SK-N-MC (cell line): ENCODE data around the gene SENP2.
"Not testable (repeated sequence)": the region's sequence is repeated elsewhere in the genome, so short reads cannot be mapped to it uniquely, and the experiment has no call there.

Source experiments
- DNase-seq: peaks from one replicate; pipeline ENCODE4 v3.0.0-alpha.2; 2011; ENCODE audit warnings: low read depth, low spot score
- H3K27ac ChIP-seq: fragments of 200-600 bp; sonication (generic); 2 replicates; pipeline ENCODE4 v1.5.1; 2016; ENCODE audit warnings: mixed run types
- H3K36me3 ChIP-seq: fragments of 200-600 bp; sonication (generic); 2 replicates; pipeline ENCODE4 v1.6.1; 2017; ENCODE audit warnings: antibody characterized with exemption, low read length, mixed read lengths; ENCODE audit not compliant: insufficient read depth
- H3K4me3 ChIP-seq: fragments of 200-600 bp; sonication (generic); 2 replicates; pipeline ENCODE4 v1.5.1; 2016
- H3K9ac ChIP-seq: fragments of 200-600 bp; sonication (generic); 2 replicates; pipeline ENCODE4 v1.8.0; 2017; ENCODE audit warnings: mixed run types, mixed read lengths; ENCODE audit not compliant: insufficient read length
- H3K9me3 ChIP-seq: fragments of 200-600 bp; sonication (generic); 2 replicates; pipeline ENCODE4 v1.6.1; 2017; ENCODE audit warnings: low read depth, mild to moderate bottlenecking, antibody characterized with exemption, low read length, moderate library complexity, mixed read lengths
- EZH2 ChIP-seq: fragments of 200-600 bp; sonication (generic); IDR thresholded peaks from one replicate; pipeline ENCODE4 v1.6.1; 2017; ENCODE audit warnings: antibody characterized with exemption
- FOXP2 ChIP-seq: optimal IDR thresholded peaks from 2 replicates; pipeline ENCODE3; 2011; ENCODE audit warnings: mild to moderate bottlenecking, moderate library complexity; ENCODE audit not compliant: insufficient read depth; ENCODE audit errors: extremely low read length, control extremely low read depth
- POLR2AphosphoS5 ChIP-seq: IDR thresholded peaks from 2 replicates; pipeline ENCODE4 v1.6.1; 2012; ENCODE audit warnings: mild to moderate bottlenecking, low read depth, low read length, borderline replicate concordance

Gene SENP2

DNA sequence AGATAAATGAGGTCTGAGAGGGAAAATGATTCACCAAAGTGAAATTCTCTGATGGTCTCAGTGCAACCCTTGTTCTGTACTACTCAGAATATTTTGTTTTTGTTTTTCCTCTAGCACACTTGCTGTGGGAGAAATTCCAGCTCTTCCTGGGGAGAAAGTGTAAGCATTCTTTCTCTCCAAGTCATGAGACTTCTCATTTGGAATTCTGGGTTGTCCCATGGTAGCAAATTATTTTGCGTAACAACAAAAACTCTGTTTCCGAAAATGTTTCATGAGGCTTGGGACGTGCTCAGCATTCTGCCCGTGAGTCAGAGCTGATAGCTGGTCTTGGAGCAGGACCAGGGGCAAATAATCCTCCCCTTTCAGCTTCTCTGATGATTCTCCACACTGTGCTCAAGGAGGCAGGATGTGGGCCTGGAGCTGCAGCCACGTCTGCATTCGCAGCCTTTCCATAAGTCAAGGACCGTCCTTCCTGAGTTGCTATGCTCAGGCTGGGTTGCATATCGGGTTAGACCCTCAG is 70.3 kb downstream of the SENP2 start:
- Histone ChIP-seq H3K36me3 (peaks cover 81% of the 10 kb centered on the region), H3K9ac (no peak overlapping the region), H3K9me3 (no peaks in the 10 kb centered on the region), H3K4me3 (no peak overlapping the region), H3K27ac (no peak overlapping the region)
- no peak for TF ChIP-seq FOXP2
- TF ChIP-seq EZH2 = no peak
- TF ChIP-seq POLR2AphosphoS5 = no peak
- no peak for DNase-seq

DNA sequence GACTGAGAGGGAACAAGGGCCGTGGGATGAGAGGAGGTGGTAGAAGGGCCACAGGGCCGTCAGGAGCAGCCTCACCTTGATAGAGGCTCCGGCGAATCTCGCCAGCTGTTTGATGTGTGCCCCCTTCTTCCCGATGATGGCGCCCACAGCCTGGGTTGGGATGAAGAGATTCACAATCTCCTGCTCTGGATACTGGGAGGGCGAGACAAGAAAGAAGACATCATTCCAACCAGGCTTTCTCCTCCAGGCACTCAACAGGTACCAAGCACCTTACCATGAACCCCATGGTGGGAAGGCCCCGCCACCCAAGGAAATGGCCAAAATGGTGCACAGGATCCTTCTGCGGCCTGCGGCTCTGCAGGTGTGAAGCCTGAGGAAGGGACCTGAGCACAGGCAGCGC is 71.1 kb downstream of the SENP2 start:
- Histone ChIP-seq H3K27ac (no peak overlapping the region), H3K36me3 (peaks cover 73% of the 10 kb centered on the region)

DNA sequence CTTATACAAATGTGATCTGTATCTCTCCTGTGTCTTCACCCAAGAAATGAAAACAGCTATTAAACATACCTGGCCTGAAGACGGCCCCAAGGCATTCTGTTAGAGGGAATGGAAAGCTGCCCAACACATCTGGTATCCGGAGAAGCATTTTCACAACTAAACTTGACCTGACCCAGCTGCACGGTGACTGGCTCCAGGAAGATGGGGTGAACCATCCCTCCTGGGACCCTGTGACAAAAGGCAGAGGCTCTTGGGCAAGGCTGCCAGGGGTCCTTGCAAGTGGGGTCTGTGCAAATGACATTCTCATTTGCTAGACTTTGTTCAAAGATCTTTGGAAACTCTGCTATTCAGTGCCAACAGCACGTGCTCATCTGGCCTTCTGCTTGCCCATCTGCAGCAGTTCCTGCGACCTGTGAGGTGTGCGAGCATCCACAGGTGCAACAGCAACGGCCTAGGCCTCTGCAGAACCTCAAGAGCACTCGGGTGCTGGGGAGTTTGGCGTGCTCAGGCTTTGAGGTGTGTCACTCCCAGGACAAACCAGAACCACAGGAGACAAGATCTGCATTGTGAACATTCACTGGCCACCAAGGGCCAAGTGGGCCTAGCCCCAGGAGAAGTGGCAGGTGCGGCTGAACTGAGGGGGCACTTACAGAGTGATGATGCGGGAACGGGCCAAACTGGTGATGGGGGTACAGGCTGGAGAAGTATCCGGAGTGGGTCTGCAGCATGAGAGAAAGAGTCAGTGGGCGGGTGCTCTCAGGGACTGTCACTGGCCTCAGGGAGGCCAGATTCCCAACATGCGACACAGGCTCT is 71.8 kb downstream of the SENP2 start:
- no peak overlapping the region for H3K9ac ChIP-seq
- no peak for DNase-seq
- peaks cover 67% of the 10 kb centered on the region for H3K36me3 ChIP-seq

More for the DNA sequence above, 71.1 kb downstream of the SENP2 start:
- Histone ChIP-seq H3K9me3 (no peaks in the 10 kb centered on the region), H3K4me3 (no peak overlapping the region), H3K9ac (no peak overlapping the region)
- no peak for DNase-seq
- TF ChIP-seq FOXP2 = no peak
- TF ChIP-seq EZH2 = no peak
- no peak for TF ChIP-seq POLR2AphosphoS5

DNA sequence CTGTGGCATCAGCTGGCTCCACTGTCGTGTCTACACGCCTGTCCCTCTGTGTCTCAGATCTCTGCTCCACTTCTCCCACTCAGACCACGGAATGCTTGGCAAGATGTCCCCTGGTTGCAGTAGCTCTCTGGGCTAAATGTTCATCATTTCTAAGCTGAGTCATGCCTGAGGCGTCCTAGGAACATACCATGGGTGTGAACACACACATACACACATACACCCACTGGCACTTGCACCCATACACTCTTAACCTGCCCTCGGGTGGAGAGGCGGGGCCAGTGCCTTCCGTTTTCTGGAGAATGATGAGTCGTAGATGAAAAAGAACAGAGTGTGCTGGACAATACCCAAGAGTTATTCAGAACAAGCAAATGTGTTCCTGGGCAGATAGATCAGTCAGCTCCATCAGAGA is 72.4 kb downstream of the SENP2 start:
- no peaks in the 10 kb centered on the region for H3K9me3 ChIP-seq
- H3K9ac ChIP-seq = no peak overlapping the region
- no peak overlapping the region for H3K27ac ChIP-seq
- no peak for DNase-seq
- H3K4me3 ChIP-seq = no peak overlapping the region
- peaks cover 64% of the 10 kb centered on the region for H3K36me3 ChIP-seq
- TF ChIP-seq FOXP2 (no peak), EZH2 (no peak), POLR2AphosphoS5 (no peak)

More for the DNA sequence above, 71.8 kb downstream of the SENP2 start:
- H3K4me3 ChIP-seq = no peak overlapping the region
- no peaks in the 10 kb centered on the region for H3K9me3 ChIP-seq
- TF ChIP-seq EZH2 (no peak), POLR2AphosphoS5 (no peak), FOXP2 (no peak)
- no peak overlapping the region for H3K27ac ChIP-seq

DNA sequence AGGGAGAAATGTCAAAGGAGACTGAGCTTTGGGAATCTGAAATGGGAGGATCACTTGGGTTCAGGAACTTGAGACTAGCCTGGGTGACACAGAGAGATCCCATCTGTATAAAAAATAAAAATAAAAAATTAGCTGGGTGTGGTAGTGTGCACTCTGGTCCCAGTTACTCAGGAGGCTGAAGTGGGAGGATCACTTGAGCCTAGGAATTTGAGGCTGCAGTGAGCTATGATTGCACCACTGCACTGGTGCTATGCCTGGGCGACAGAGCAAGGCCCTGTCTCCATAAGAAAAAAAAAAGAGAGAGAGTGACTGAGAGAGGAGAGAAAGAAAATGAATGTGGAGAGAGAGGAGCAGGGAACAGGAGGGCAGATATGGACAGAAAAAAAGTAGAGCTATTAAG is 72.8 kb downstream of the SENP2 start:
- TF ChIP-seq POLR2AphosphoS5 = no peak
- no peak for TF ChIP-seq EZH2
- no peak for TF ChIP-seq FOXP2
- no peaks in the 10 kb centered on the region for H3K9me3 ChIP-seq
- no peak overlapping the region for H3K27ac ChIP-seq
- peaks cover 63% of the 10 kb centered on the region for H3K36me3 ChIP-seq
- no peak overlapping the region for H3K9ac ChIP-seq
- no peak overlapping the region for H3K4me3 ChIP-seq
- no peak for DNase-seq

DNA sequence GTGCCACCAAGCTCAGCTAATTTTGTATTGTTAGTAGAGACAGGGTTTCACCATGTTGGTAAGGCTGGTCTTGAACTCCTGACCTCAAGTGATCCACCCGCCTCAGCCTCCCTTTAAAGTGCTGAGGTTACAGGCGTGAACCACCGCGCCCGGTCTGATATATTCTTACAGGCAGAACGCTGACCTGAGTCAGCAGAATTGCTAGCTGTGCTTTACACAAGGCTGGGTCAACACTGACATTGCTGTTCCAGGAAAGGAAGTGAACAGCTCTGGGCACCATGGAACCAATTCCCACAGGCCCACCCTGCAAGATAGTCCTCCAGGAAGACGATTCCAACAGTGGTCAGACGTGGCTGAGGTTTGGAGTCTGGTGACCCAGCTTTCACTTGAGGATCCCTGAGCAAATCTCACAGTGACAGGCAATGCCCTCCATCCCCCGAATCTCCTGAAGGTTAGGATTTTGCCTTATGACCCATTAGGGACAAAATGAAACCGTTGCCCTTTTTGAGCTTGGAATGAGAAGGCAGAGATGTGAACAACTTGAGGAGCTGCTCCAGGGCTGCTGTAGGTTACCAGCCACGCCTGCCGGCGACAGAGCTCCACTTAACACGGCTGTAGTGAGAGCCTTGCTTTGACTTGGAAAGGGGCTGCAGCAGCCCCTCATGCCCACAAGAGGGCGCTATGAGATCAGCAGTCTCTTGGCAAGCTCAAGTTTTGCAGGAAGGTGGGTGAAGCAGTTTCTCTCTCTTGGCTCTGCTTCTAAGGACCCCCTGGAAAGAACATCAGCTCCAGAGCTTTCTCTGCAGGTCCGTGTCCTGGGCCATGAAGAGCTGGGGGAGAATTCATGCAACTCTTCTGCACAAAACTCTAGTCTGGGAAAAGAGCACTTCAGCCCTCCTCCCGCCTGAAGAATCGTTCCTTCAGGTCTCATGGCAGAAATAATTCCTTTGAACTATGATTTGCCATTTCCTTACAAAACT is 74.1 kb downstream of the SENP2 start:
- Histone ChIP-seq H3K27ac (peak overlapping the region; percentile 68), H3K4me3 (no peak overlapping the region), H3K36me3 (peaks cover 58% of the 10 kb centered on the region), H3K9me3 (no peaks in the 10 kb centered on the region), H3K9ac (no peak overlapping the region)
- DNase-seq = peak; percentile 76
- TF ChIP-seq EZH2 = no peak
- no peak for TF ChIP-seq POLR2AphosphoS5
- TF ChIP-seq FOXP2 = no peak

DNA sequence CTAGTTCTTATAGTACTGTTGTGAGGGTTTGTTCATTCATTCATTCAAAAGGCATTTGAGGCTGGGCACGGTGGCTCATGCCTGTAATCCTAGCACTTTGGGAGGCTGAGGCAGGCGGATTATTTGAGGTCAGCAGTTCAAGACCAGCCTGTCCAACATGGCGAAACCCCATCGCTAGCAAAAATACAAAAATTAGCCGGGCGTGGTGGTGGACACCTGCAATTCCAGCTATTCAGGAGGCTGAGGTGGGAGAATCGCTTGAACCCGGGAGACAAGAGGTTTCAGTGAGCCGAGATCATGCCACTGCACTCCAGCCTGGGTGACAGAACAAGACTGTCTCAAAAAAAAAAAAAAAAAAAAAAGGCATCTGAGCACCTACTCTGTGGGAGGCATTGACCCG is 75.2 kb downstream of the SENP2 start:
- H3K27ac ChIP-seq = peak overlapping the region; percentile 68
- not testable (repeated sequence) for H3K4me3 ChIP-seq, H3K9me3 ChIP-seq, H3K9ac ChIP-seq, DNase-seq
- peaks cover 47% of the 10 kb centered on the region for H3K36me3 ChIP-seq

DNA sequence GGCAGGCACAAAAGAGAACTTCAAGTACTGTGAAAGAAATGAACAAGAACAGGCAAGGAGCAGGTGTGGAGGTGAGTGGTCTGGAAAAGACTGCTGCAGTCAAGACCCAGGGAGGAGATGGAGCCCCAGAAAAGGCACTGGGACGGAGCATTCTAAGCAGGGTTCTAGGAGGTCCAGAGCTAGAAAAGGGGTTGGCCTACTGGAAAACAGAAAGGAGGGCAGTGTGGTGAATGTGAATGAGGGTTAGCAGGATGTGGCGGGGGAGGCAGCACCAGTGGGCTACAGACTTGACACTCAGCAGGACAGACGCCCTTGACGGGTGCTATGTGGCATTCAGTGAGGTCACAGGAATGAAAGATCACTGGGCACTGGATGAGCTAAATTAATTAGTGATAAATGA is 75.7 kb downstream of the SENP2 start:
- DNase-seq = no peak
- H3K9ac ChIP-seq = no peak overlapping the region
- H3K27ac ChIP-seq = no peak overlapping the region
- H3K36me3 ChIP-seq = peaks cover 44% of the 10 kb centered on the region
- no peak overlapping the region for H3K4me3 ChIP-seq
- no peaks in the 10 kb centered on the region for H3K9me3 ChIP-seq
- TF ChIP-seq EZH2 (no peak), POLR2AphosphoS5 (no peak), FOXP2 (no peak)
